ENCODE measurements around the gene CELF2.

The CELF2 gene

GRCh38 chr10:11063856-11064255 lies 46.2 kb downstream of the CELF2 start:
- no peak for DNase-seq

- DNase-seq: no peak
Observed at GRCh38 chr10:11064832-11065231, 47.2 kb downstream of the CELF2 start.

- no peak for DNase-seq
Observed at GRCh38 chr10:11065567-11065966, 47.9 kb downstream of the CELF2 start.

GRCh38 chr10:11066520-11066919 lies 48.8 kb downstream of the CELF2 start:
- DNase-seq: no peak

- DNase-seq: no peak
Observed at GRCh38 chr10:11068861-11069633, 51.4 kb downstream of the CELF2 start.

GRCh38 chr10:11073410-11073809 lies 55.7 kb downstream of the CELF2 start:
- no peak for DNase-seq

GRCh38 chr10:11074536-11075267 lies 57.0 kb downstream of the CELF2 start:
- DNase-seq: no peak

GRCh38 chr10:11076221-11076620 lies 58.5 kb downstream of the CELF2 start:
- no peak for DNase-seq

GRCh38 chr10:11080564-11080984 lies 62.9 kb downstream of the CELF2 start:
- no peak for DNase-seq

- no peak for DNase-seq
Observed at GRCh38 chr10:11081408-11081807, 63.7 kb downstream of the CELF2 start.

GRCh38 chr10:11082526-11082925 lies 64.9 kb downstream of the CELF2 start:
- no peak for DNase-seq

- no peak for DNase-seq
Observed at GRCh38 chr10:11083051-11083450, 65.4 kb downstream of the CELF2 start.

GRCh38 chr10:11085545-11085944 lies 67.9 kb downstream of the CELF2 start:
- no peak for DNase-seq

- no peak for DNase-seq
Observed at GRCh38 chr10:11086177-11086840, 68.6 kb downstream of the CELF2 start.

GRCh38 chr10:11087372-11087771 lies 69.7 kb downstream of the CELF2 start:
- no peak for DNase-seq

GRCh38 chr10:11088709-11089108 lies 71.0 kb downstream of the CELF2 start:
- no peak for DNase-seq

GRCh38 chr10:11089272-11089671 lies 71.6 kb downstream of the CELF2 start:
- DNase-seq: no peak

- DNase-seq: no peak
Observed at GRCh38 chr10:11091517-11092102, 73.9 kb downstream of the CELF2 start.

- DNase-seq: no peak
Observed at GRCh38 chr10:11093771-11094736, 76.4 kb downstream of the CELF2 start.

- no peak for DNase-seq
Observed at GRCh38 chr10:11095374-11095801, 77.7 kb downstream of the CELF2 start.

GRCh38 chr10:11096422-11096821 lies 78.8 kb downstream of the CELF2 start:
- DNase-seq: no peak

GRCh38 chr10:11097686-11098085 lies 80.0 kb downstream of the CELF2 start:
- no peak for DNase-seq

Data from right hindlimb (tissue), 1 donor.